Esophagus squamous epithelium (tissue), 4 donors: ENCODE data around the gene MRPL20.

Experiments used
- POLR2A ChIP-seq, 4 donors: fragments of 450-650 bp; IDR thresholded peaks; one replicate each; pipeline ENCODE4 v1.6.1; 2017; ENCODE audit warnings: antibody characterized with exemption in 4 of 4, mild to moderate bottlenecking in 4 of 4, moderate library complexity in 3 of 4
- TF ChIP-seq, protein P1 (sequence below), 6 experiments: fragments of 450-650 bp in 4 of 6; fragments of 200-600 bp in 2 of 6; sonication (generic) in 2 of 6; IDR thresholded peaks; one replicate each; pipeline ENCODE4 v1.5.1; 2016 to 2019; ENCODE audit warnings: antibody characterized with exemption in 6 of 6, mild to moderate bottlenecking in 4 of 6, moderate library complexity in 4 of 6

DNA sequence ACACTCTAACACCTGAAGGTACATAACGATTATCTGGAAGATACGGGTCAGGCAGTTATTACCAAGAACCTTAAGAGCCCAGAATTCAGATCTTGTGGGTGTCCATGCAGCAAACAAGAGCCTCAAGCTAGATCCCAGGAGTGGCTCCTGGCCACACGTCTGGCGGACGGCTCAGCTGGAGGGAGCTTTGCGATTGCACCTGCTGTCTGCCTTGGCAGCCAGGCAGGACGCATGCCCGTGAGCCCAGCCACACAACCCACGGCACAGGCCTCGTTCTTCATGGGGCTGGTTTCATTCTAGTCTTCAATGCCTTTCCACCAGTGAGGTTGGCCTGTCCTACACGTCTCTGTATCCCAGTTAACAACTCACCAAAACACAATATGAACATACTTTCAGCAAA lies 13.7 kb downstream of the MRPL20 start:
- TF ChIP-seq, protein P1, sequence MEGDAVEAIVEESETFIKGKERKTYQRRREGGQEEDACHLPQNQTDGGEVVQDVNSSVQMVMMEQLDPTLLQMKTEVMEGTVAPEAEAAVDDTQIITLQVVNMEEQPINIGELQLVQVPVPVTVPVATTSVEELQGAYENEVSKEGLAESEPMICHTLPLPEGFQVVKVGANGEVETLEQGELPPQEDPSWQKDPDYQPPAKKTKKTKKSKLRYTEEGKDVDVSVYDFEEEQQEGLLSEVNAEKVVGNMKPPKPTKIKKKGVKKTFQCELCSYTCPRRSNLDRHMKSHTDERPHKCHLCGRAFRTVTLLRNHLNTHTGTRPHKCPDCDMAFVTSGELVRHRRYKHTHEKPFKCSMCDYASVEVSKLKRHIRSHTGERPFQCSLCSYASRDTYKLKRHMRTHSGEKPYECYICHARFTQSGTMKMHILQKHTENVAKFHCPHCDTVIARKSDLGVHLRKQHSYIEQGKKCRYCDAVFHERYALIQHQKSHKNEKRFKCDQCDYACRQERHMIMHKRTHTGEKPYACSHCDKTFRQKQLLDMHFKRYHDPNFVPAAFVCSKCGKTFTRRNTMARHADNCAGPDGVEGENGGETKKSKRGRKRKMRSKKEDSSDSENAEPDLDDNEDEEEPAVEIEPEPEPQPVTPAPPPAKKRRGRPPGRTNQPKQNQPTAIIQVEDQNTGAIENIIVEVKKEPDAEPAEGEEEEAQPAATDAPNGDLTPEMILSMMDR (IDR thresholded peaks at IDR 0.05): no peak
- no peak for TF ChIP-seq POLR2A (IDR thresholded peaks at IDR 0.05)
